Stimulated activated memory B cell treated with anti-CD40 and anti-IgM and Interleukin-4, amounts not matched to agents 10 μg/mL and 1 μg/mL and 100 μg/mL, for 72 hours (primary cell): ENCODE measurements around the gene IFNAR1.

Source experiments
- ATAC-seq: fragments of 150-1000 bp; cut with Tn5 transposase; 2 replicates; pipeline ENCODE4 v1.10.0; 2021
- H3K27ac Mint-ChIP-seq: one replicate; pipeline ENCODE4 v1.8.0; 2022; ENCODE audit warnings: mild to moderate bottlenecking, mixed read lengths
- H3K27me3 Mint-ChIP-seq: one replicate; pipeline ENCODE4 v1.8.0; 2022; ENCODE audit warnings: mixed read lengths
- H3K36me3 Mint-ChIP-seq: one replicate; pipeline ENCODE4 v1.8.0; 2022; ENCODE audit warnings: mixed read lengths
- H3K4me1 Mint-ChIP-seq: one replicate; pipeline ENCODE4 v1.8.0; 2022; ENCODE audit warnings: mixed read lengths
- H3K4me3 Mint-ChIP-seq: one replicate; pipeline ENCODE4 v1.8.0; 2022; ENCODE audit warnings: mild to moderate bottlenecking, moderate library complexity, mixed read lengths
- H3K9me3 Mint-ChIP-seq: one replicate; pipeline ENCODE4 v1.8.0; 2022; ENCODE audit warnings: mixed read lengths

The IFNAR1 gene

GRCh38 chr21:33406493-33406892 is 81.7 kb downstream of the IFNAR1 start:
- Mint-ChIP-seq H3K27ac (peak overlapping the region; percentile 93), H3K27me3 (no peaks in the 10 kb centered on the region), H3K4me1 (peaks cover 72% of the 10 kb centered on the region), H3K4me3 (peak overlapping the region; percentile 48), H3K9me3 (no peaks in the 10 kb centered on the region), H3K36me3 (peaks cover 54% of the 10 kb centered on the region)
- ATAC-seq = no peak
